Right atrium auricular region (tissue), 2 donors: Measurements from ENCODE around the gene LRCH1. TPM values are rescaled to one million over a fixed set of nuclear protein-coding genes. Genes with fewer than 3 reads are reported as not detected.

Experiments used
- DNase-seq: peaks from one replicate; pipeline ENCODE4 v3.0.0-alpha.2; 2019; ENCODE audit warnings: low spot score
- H3K27ac ChIP-seq, 2 donors: fragments of 200-600 bp; sonication (generic); 1 replicate in 1 of 2; 2 replicates in 1 of 2; pipeline ENCODE4 v1.5.1; 2016 to 2019
- H3K27me3 ChIP-seq, 2 donors: fragments of 200-600 bp; sonication (generic); one replicate each; pipeline versions ENCODE4 v1.5.1 to v1.6.0; 2017 to 2019
- H3K36me3 ChIP-seq: fragments of 200-600 bp; sonication (generic); one replicate; pipeline ENCODE4 v1.5.1; 2016
- H3K4me1 ChIP-seq, 2 donors: fragments of 200-600 bp; sonication (generic); one replicate each; pipeline versions ENCODE4 v1.5.1 to v1.6.0; 2017 to 2019
- H3K4me3 ChIP-seq, 2 donors: fragments of 200-600 bp; sonication (generic); 1 replicate in 1 of 2; 2 replicates in 1 of 2; pipeline ENCODE4 v1.5.1; 2017 to 2019; ENCODE audit warnings: mild to moderate bottlenecking in 1 of 2, moderate library complexity in 1 of 2
- H3K9me3 ChIP-seq, 2 donors: fragments of 200-600 bp; sonication (generic); one replicate each; pipeline ENCODE4 v1.5.1; 2019
- CTCF ChIP-seq, 2 donors: fragments of 200-600 bp; sonication (generic); IDR thresholded peaks; one replicate each; pipeline ENCODE4 v1.5.1; 2019; ENCODE audit warnings: antibody characterized with exemption in 2 of 2
- total RNA-seq, 2 donors: library from RNA; depleted of rRNA; stranded (reverse); fragments of >200 nt; gene quantifications; one replicate each; pipeline ENCODE4 v1.1.0, GENCODE V29; 2016

The LRCH1 gene
- total RNA-seq, 2 donors from 2014 or later, result 6.9 to 10.9 TPM

- no peak overlapping the region for H3K4me3 ChIP-seq
- H3K36me3 ChIP-seq, result no peaks in the 10 kb centered on the region
- H3K27me3 ChIP-seq, result no peaks in the 10 kb centered on the region
- DNase-seq, result no peak
- no peak for TF ChIP-seq CTCF (IDR thresholded peaks at IDR 0.05)
- H3K9me3 ChIP-seq, result no peaks in the 10 kb centered on the region
- H3K27ac ChIP-seq, result no peak overlapping the region
- peaks cover 0 to 71% of the 10 kb centered on the region in 2 donors for H3K4me1 ChIP-seq
Observed at GRCh38 chr13:46577696-46578589, 25.0 kb downstream of the LRCH1 start.

DNA sequence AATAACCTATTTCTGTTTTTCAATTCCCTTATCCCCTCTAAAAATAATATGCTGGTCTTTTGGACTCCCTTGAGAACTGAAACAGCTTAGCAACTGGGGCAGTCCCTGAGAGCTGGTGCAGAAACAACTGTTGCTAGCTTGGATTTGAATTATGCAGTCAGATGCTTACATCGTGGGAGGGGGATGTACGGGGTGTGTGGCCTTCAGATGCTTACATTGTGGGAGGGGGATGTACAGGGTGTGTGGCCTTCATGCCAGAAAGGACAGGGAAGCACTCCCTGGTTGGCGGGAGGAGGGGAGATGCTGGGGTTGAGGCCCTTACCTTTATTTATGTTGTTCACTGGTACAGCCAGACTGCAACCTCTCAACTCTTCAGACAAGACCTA is 25.6 kb downstream of the LRCH1 start:
- no peak for DNase-seq
- H3K27ac ChIP-seq, result no peak overlapping the region
- H3K27me3 ChIP-seq, result no peaks in the 10 kb centered on the region
- peaks cover 0 to 74% of the 10 kb centered on the region in 2 donors for H3K4me1 ChIP-seq
- H3K9me3 ChIP-seq, result no peaks in the 10 kb centered on the region
- no peak overlapping the region for H3K4me3 ChIP-seq
- no peak for TF ChIP-seq CTCF (IDR thresholded peaks at IDR 0.05)
- H3K36me3 ChIP-seq, result no peaks in the 10 kb centered on the region

- no peaks in the 10 kb centered on the region for H3K9me3 ChIP-seq
- no peak for TF ChIP-seq CTCF (IDR thresholded peaks at IDR 0.05)
- no peaks in the 10 kb centered on the region for H3K27me3 ChIP-seq
- no peak overlapping the region for H3K27ac ChIP-seq
- peaks cover 0 to 66% of the 10 kb centered on the region in 2 donors for H3K4me1 ChIP-seq
- H3K4me3 ChIP-seq, result no peak overlapping the region
- no peaks in the 10 kb centered on the region for H3K36me3 ChIP-seq
- DNase-seq, result no peak
Observed at GRCh38 chr13:46580362-46580839, 27.4 kb downstream of the LRCH1 start.

- Histone ChIP-seq H3K4me1 (peaks cover 0 to 62% of the 10 kb centered on the region in 2 donors), H3K9me3 (no peaks in the 10 kb centered on the region), H3K27ac (no peak overlapping the region), H3K4me3 (no peak overlapping the region), H3K36me3 (no peaks in the 10 kb centered on the region), H3K27me3 (no peaks in the 10 kb centered on the region)
- TF ChIP-seq CTCF (IDR thresholded peaks at IDR 0.05), result no peak
- no peak for DNase-seq
Observed at GRCh38 chr13:46582190-46582589, 29.2 kb downstream of the LRCH1 start.

- Histone ChIP-seq H3K27me3 (no peaks in the 10 kb centered on the region), H3K27ac (no peak overlapping the region), H3K9me3 (no peaks in the 10 kb centered on the region), H3K36me3 (no peaks in the 10 kb centered on the region), H3K4me3 (no peak overlapping the region), H3K4me1 (peaks cover 0 to 22% of the 10 kb centered on the region in 2 donors)
- DNase-seq, result no peak
- TF ChIP-seq CTCF (IDR thresholded peaks at IDR 0.05), result no peak
Observed at GRCh38 chr13:46586751-46587514, 34.0 kb downstream of the LRCH1 start.
